Hepatocyte (in vitro differentiated cells): ENCODE measurements around the gene TBC1D8. TPM values are rescaled to one million over a fixed set of nuclear protein-coding genes. Genes with fewer than 3 reads are reported as not detected.

Source experiments
- DNase-seq: peaks from one replicate; pipeline ENCODE4 v3.0.0-alpha.2; 2016; ENCODE audit warnings: low spot score
- H2AFZ ChIP-seq: fragments of 200-600 bp; sonication (generic); 2 replicates; pipeline ENCODE4 v1.6.0; 2016; ENCODE audit warnings: antibody characterized with exemption, mild to moderate bottlenecking
- H3K27ac ChIP-seq: fragments of 200-600 bp; sonication (generic); 2 replicates; pipeline ENCODE4 v1.5.1; 2016; ENCODE audit warnings: mild to moderate bottlenecking
- H3K27me3 ChIP-seq: fragments of 200-600 bp; sonication (generic); 2 replicates; pipeline ENCODE4 v1.6.1; 2016
- H3K36me3 ChIP-seq: fragments of 200-600 bp; sonication (generic); replicated peaks from 2 replicates; pipeline ENCODE4 v1.5.1; 2016; ENCODE audit warnings: low read depth; ENCODE audit not compliant: insufficient read depth
- H3K4me1 ChIP-seq: fragments of 200-600 bp; sonication (generic); 2 replicates; pipeline ENCODE4 v1.5.1; 2016; ENCODE audit warnings: mild to moderate bottlenecking, moderate library complexity; ENCODE audit not compliant: insufficient read depth
- H3K4me2 ChIP-seq: fragments of 200-600 bp; sonication (generic); 2 replicates; pipeline ENCODE4 v1.6.0; 2016
- H3K4me3 ChIP-seq: fragments of 200-600 bp; sonication (generic); 2 replicates; pipeline ENCODE4 v1.5.1; 2016; ENCODE audit warnings: mild to moderate bottlenecking
- H3K79me2 ChIP-seq: fragments of 200-600 bp; sonication (generic); 2 replicates; pipeline ENCODE4 v1.6.0; 2017; ENCODE audit warnings: mild to moderate bottlenecking
- H3K9me2 ChIP-seq: fragments of 200-600 bp; sonication (generic); replicated peaks from 2 replicates; pipeline ENCODE4 v1.6.0; 2017; ENCODE audit warnings: mild to moderate bottlenecking; ENCODE audit not compliant: insufficient read depth
- H3K9me3 ChIP-seq: fragments of 200-600 bp; sonication (generic); 2 replicates; pipeline ENCODE4 v1.5.1; 2016; ENCODE audit warnings: low read depth, mild to moderate bottlenecking
- H4K20me1 ChIP-seq: fragments of 200-600 bp; sonication (generic); 2 replicates; pipeline ENCODE4 v1.6.0; 2016; ENCODE audit warnings: mild to moderate bottlenecking; ENCODE audit not compliant: insufficient read depth, poor library complexity, severe bottlenecking
- CTCF ChIP-seq: fragments of 200-600 bp; sonication (generic); IDR thresholded peaks from 2 replicates; pipeline ENCODE4 v1.5.1; 2016; ENCODE audit warnings: antibody characterized with exemption, mild to moderate bottlenecking; ENCODE audit not compliant: poor library complexity
- EZH2 ChIP-seq: fragments of 200-600 bp; sonication (generic); IDR thresholded peaks from 2 replicates; pipeline ENCODE4 v1.6.1; 2016; ENCODE audit warnings: antibody characterized with exemption, mild to moderate bottlenecking, borderline replicate concordance
- EZH2phosphoT487 ChIP-seq: fragments of 200-600 bp; sonication (generic); IDR thresholded peaks from one replicate; pipeline ENCODE4 v1.6.1; 2018; ENCODE audit warnings: antibody characterized with exemption, mild to moderate bottlenecking, low read depth, moderate library complexity; ENCODE audit not compliant: unreplicated experiment, severe bottlenecking
- WGBS: methylation state at CpG from one replicate; pipeline ENCODE4 v1.1.6; 2016; ENCODE audit warnings: low lambda C conversion rate; ENCODE audit errors: missing lambda C conversion rate; 5-methylcytosine and 5-hydroxymethylcytosine counted together
- polyA plus RNA-seq: library from polyadenylated mRNA; unstranded; fragments of >200 nt; fragmentation: Nextera tagmentation; extraction: Ambion mirVana; gene quantifications from 2 replicates; pipeline ENCODE4 v1.2.1, GENCODE V29; 2016
- total RNA-seq: library from RNA; depleted of rRNA; stranded (reverse); fragments of >200 nt; gene quantifications from 2 replicates; pipeline ENCODE4 v1.2.3, GENCODE V29; 2014

Gene TBC1D8
- total and polyA plus RNA-seq, 2 experiments from 2014 or later, result 10.1 to 15.8 TPM

- no peak overlapping the region for H2AFZ ChIP-seq
- WGBS, result 96% methylated on average over 3 of the region's 3 CpGs
- no peaks in the 10 kb centered on the region for H3K9me3 ChIP-seq
- H3K27me3 ChIP-seq, result no peaks in the 10 kb centered on the region
- no peaks in the 10 kb centered on the region for H3K9me2 ChIP-seq
- H3K4me1 ChIP-seq, result no peaks in the 10 kb centered on the region
- no peak overlapping the region for H3K4me2 ChIP-seq
- no peak for DNase-seq
- peaks cover 1% of the 10 kb centered on the region for H3K79me2 ChIP-seq
- TF ChIP-seq EZH2phosphoT487 (no peak), EZH2 (no peak), CTCF (no peak)
- H4K20me1 ChIP-seq, result no peaks in the 10 kb centered on the region
- no peak overlapping the region for H3K27ac ChIP-seq
- no peaks in the 10 kb centered on the region for H3K36me3 ChIP-seq
- no peak overlapping the region for H3K4me3 ChIP-seq
Observed at GRCh38 chr2:101058386-101058785, 92.8 kb downstream of the TBC1D8 start.

GRCh38 chr2:101057051-101057933, 93.9 kb downstream of the TBC1D8 start:
- Histone ChIP-seq H3K27ac (no peak overlapping the region), H3K9me3 (no peaks in the 10 kb centered on the region), H3K36me3 (no peaks in the 10 kb centered on the region), H2AFZ (no peak overlapping the region), H3K4me3 (no peak overlapping the region), H3K9me2 (no peaks in the 10 kb centered on the region), H3K4me2 (no peak overlapping the region), H3K27me3 (no peaks in the 10 kb centered on the region), H3K79me2 (no peaks in the 10 kb centered on the region), H3K4me1 (no peaks in the 10 kb centered on the region), H4K20me1 (no peaks in the 10 kb centered on the region)
- TF ChIP-seq EZH2 (no peak), CTCF (no peak)
- WGBS, result 90% methylated on average over 5 of the region's 5 CpGs
- DNase-seq, result no peak

GRCh38 chr2:101053117-101053516, 98.1 kb downstream of the TBC1D8 start:
- Histone ChIP-seq H3K79me2 (no peaks in the 10 kb centered on the region), H3K4me2 (no peak overlapping the region), H3K36me3 (no peaks in the 10 kb centered on the region), H3K27me3 (no peaks in the 10 kb centered on the region), H2AFZ (no peak overlapping the region), H3K9me3 (no peaks in the 10 kb centered on the region), H3K9me2 (no peaks in the 10 kb centered on the region), H3K27ac (no peak overlapping the region), H4K20me1 (no peaks in the 10 kb centered on the region), H3K4me1 (no peaks in the 10 kb centered on the region), H3K4me3 (no peak overlapping the region)
- TF ChIP-seq EZH2phosphoT487, result no peak
- no peak for TF ChIP-seq EZH2
- no peak for TF ChIP-seq CTCF
- 95% methylated on average over 3 of the region's 3 CpGs for WGBS
- no peak for DNase-seq
